A549 (cell line): ENCODE data around the gene DECR2. TPM values are rescaled to one million over a fixed set of nuclear protein-coding genes. Genes with fewer than 3 reads are reported as not detected.

ENCODE experiments used
- ATAC-seq, 2 experiments: fragments of 200-7000 bp in 1 of 2; fragments of >200 bp in 1 of 2; cut with Nextera tagmentation in 1 of 2; cut with Tn5 transposase in 1 of 2; 3 replicates each; pipeline versions ENCODE4 v1.8.0 to v1.9.1; 2018 to 2020; ENCODE audit warnings: mild to moderate bottlenecking in 1 of 2, moderate library complexity in 1 of 2
- CTCF ChIA-PET: fragments of 300-600 bp; sonication (Branson Sonifier 250); formaldehyde crosslinking; extraction: SDS; loops from one replicate; lab custom pipeline; 2021; ENCODE audit warnings: antibody characterized with exemption, inconsistent platforms; lab: Yijun Ruan, JAX
- POLR2A ChIA-PET: fragments of 350-600 bp; formaldehyde crosslinking; extraction: SDS; loops from one replicate; lab custom pipeline; 2021; ENCODE audit warnings: antibody characterized with exemption, inconsistent platforms; lab: Yijun Ruan, JAX
- DNase-seq, 2 experiments: peaks; one replicate each; pipeline versions ENCODE4 v3.0.0 to v3.0.0-alpha.2; 2011 to 2016; ENCODE audit warnings: low read depth in 1 of 2, low spot score in 1 of 2
- FAIRE-seq: peaks from 2 replicates; lab custom pipeline; 2011; peaks lifted over from hg19 to GRCh38; lab: Jason Lieb, UNC
- H3K27ac ChIP-seq, 2 experiments: fragments of >200 bp; sonication (Bioruptor Twin); formaldehyde crosslinking; 3 replicates each; pipeline ENCODE4 v1.5.1; 2016 to 2017
- H3K4me1 ChIP-seq: fragments of >200 bp; sonication (Bioruptor Twin); formaldehyde crosslinking; 3 replicates; pipeline ENCODE4 v1.6.1; 2016
- H3K4me2 ChIP-seq: fragments of >200 bp; sonication (Bioruptor Twin); formaldehyde crosslinking; 3 replicates; pipeline ENCODE4 v1.6.1; 2016
- H3K4me3 ChIP-seq: fragments of >200 bp; sonication (Bioruptor Twin); formaldehyde crosslinking; 3 replicates; pipeline ENCODE4 v1.5.1; 2016
- H3K9me3 ChIP-seq: fragments of >200 bp; sonication (Bioruptor Twin); formaldehyde crosslinking; 3 replicates; pipeline ENCODE4 v1.6.1; 2016
- BHLHE40 ChIP-seq: IDR thresholded peaks from 2 replicates; pipeline ENCODE4 v1.6.1; 2012; ENCODE audit warnings: low read depth, low read length, inconsistent platforms
- CBX2 ChIP-seq: fragments of 200-600 bp; sonication (generic); IDR thresholded peaks from 2 replicates; pipeline ENCODE4 v1.6.1; 2016; ENCODE audit warnings: low read depth, mild to moderate bottlenecking, borderline replicate concordance
- CEBPB ChIP-seq, 2 experiments: fragments of >200 bp in 1 of 2; sonication (Bioruptor Twin) in 1 of 2; formaldehyde crosslinking in 1 of 2; IDR thresholded peaks; 2 replicates each; pipeline ENCODE4 v1.6.1; 2012 to 2016
- CHD2 ChIP-seq: fragments of 150-350 bp; IDR thresholded peaks from 2 replicates; pipeline ENCODE4 v1.6.1; 2014; ENCODE audit warnings: low read length; ENCODE audit not compliant: partially characterized antibody
- FOSB ChIP-seq: fragments of 250-450 bp; sonication (Bioruptor Pico); IDR thresholded peaks from 2 replicates; pipeline ENCODE4 v1.5.0; 2020; ENCODE audit warnings: mild to moderate bottlenecking, moderate library complexity
- FOSL2 ChIP-seq, 2 experiments: fragments of 450-650 bp in 1 of 2; fragments of >200 bp in 1 of 2; sonication (Bioruptor Twin) in 1 of 2; formaldehyde crosslinking; IDR thresholded peaks; 2 replicates each; pipeline versions ENCODE4 v1.5.0 to v1.6.1; 2016 to 2020; ENCODE audit warnings: mild to moderate bottlenecking in 1 of 2, moderate library complexity in 1 of 2
- HDAC2 ChIP-seq: fragments of 200-600 bp; sonication (generic); IDR thresholded peaks from 2 replicates; pipeline ENCODE4 v1.6.1; 2016
- HEYL ChIP-seq: fragments of 250-450 bp; sonication (Bioruptor Pico); IDR thresholded peaks from 2 replicates; pipeline ENCODE4 v1.8.0; 2021; ENCODE audit warnings: mild to moderate bottlenecking, moderate library complexity
- KDM5A ChIP-seq: fragments of 200-600 bp; sonication (generic); IDR thresholded peaks from 2 replicates; pipeline ENCODE4 v1.6.1; 2016; ENCODE audit warnings: antibody characterized with exemption, mild to moderate bottlenecking
- POLR2AphosphoS2 ChIP-seq: conservative IDR thresholded peaks from 2 replicates; pipeline ENCODE4 v1.6.1; 2012; ENCODE audit warnings: low read length, improper control_type of control experiment, inconsistent platforms
- RNF2 ChIP-seq: fragments of 200-600 bp; sonication (generic); IDR thresholded peaks from 2 replicates; pipeline ENCODE4 v1.6.1; 2016; ENCODE audit warnings: low read depth, mild to moderate bottlenecking, antibody characterized with exemption, moderate library complexity, borderline replicate concordance
- SREBF2 ChIP-seq: fragments of 450-650 bp; IDR thresholded peaks from 2 replicates; pipeline ENCODE4 v1.6.1; 2014; ENCODE audit warnings: mild to moderate bottlenecking, moderate library complexity
- ZSCAN20 ChIP-seq: fragments of 250-450 bp; sonication (Bioruptor Pico); IDR thresholded peaks from 2 replicates; pipeline ENCODE4 v1.8.0; 2022; ENCODE audit warnings: mild to moderate bottlenecking, moderate library complexity
- WGBS: methylation state at CpG from one replicate; pipeline ENCODE4 v1.1.6; 2017; ENCODE audit errors: missing lambda C conversion rate; 5-methylcytosine and 5-hydroxymethylcytosine counted together
- polyA plus RNA-seq, 4 experiments: library from polyadenylated mRNA; depleted of rRNA in 3 of 4; stranded (reverse); fragments of >200 nt; fragmentation: RNase III in 1 of 4; extraction: RNeasy Plus Mini Kit Qiagen cat#74134 plus additional on column Dnase treatment in 1 of 4; gene quantifications; 2 replicates in 3 of 4; 3 replicates in 1 of 4; pipeline ENCODE4 v1.2.3, GENCODE V29; 2011 to 2017
- TF ChIP-seq, protein P1 (sequence below): IDR thresholded peaks from 2 replicates; pipeline ENCODE4 v1.6.1; 2012
- TF ChIP-seq, protein P2 (sequence below): fragments of 450-650 bp; IDR thresholded peaks from 2 replicates; pipeline ENCODE4 v1.6.1; 2014; ENCODE audit warnings: antibody characterized with exemption
- TF ChIP-seq, protein P3 (sequence below): fragments of >200 bp; sonication (Bioruptor Twin); formaldehyde crosslinking; IDR thresholded peaks from 3 replicates; pipeline ENCODE4 v1.5.1; 2016
- TF ChIP-seq, protein P4 (sequence below): fragments of 200-600 bp; sonication (generic); IDR thresholded peaks from 2 replicates; pipeline ENCODE4 v1.6.1; 2016; ENCODE audit warnings: antibody characterized with exemption, mild to moderate bottlenecking, moderate library complexity

DECR2 gene
- polyA plus RNA-seq, 2 of the 4 experiments (the other 2 are of a cell fraction), result 15.5 to 34.2 TPM

DNA sequence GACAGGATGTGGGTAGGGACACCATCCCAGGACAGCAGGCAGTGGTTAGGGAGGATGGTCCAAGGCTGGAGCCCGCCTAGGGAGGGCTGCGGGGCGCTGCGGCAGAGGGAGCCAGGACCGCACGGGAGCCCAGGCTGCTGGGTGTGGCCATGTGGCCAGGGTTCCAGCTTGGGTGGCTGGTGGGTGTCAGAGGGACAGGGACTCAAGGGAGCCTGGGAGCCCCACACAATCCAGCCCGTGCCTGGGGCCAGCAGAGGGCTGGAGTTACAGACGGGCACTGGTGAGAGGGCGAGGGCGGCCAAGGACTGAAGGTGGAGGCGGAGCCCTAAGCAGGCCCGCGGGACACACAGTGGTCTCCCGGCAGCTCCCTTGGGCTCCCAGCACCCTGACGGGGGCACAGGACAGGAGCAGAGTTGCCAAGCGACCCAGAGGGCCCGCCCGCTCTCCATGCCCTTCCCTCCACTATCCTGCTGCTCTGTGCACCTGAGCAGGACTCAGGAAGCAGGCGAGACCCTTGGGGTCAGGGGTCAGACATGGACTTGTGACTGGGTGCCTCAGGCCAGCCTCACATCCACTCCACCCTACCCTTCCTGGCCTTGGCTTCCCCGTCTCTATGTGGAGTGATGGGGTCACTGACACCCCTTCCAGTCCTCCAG lies 38.4 kb upstream of the DECR2 start:
- CTCF ChIA-PET, result interaction anchor here (0.8 to 7.6 kb wide), 33 partner anchors 12 to 300 kb away, joined by 3 to 80 read pairs (median 8); partner anchors contain the start of genes ARHGDIG, AXIN1, HBQ1 and RHBDF1
- FAIRE-seq (no peak), DNase-seq (no peak), ATAC-seq (peak; percentile 6 to 20; a peak in 5 of 6 replicates)
- H3K9me3 ChIP-seq, result no peaks in the 10 kb centered on the region
- no peak overlapping the region for H3K4me2 ChIP-seq
- no peak overlapping the region for H3K27ac ChIP-seq
- TF ChIP-seq, protein P1, sequence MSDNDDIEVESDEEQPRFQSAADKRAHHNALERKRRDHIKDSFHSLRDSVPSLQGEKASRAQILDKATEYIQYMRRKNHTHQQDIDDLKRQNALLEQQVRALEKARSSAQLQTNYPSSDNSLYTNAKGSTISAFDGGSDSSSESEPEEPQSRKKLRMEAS, result no peak
- no peak for TF ChIP-seq RNF2
- 73% methylated on average over 13 of the region's 20 CpGs for WGBS
- POLR2A ChIA-PET, result no interaction called here
- H3K4me3 ChIP-seq, result no peak overlapping the region
- peaks cover 7% of the 10 kb centered on the region; the same call in 2 of the 3 replicates for H3K4me1 ChIP-seq

DNA sequence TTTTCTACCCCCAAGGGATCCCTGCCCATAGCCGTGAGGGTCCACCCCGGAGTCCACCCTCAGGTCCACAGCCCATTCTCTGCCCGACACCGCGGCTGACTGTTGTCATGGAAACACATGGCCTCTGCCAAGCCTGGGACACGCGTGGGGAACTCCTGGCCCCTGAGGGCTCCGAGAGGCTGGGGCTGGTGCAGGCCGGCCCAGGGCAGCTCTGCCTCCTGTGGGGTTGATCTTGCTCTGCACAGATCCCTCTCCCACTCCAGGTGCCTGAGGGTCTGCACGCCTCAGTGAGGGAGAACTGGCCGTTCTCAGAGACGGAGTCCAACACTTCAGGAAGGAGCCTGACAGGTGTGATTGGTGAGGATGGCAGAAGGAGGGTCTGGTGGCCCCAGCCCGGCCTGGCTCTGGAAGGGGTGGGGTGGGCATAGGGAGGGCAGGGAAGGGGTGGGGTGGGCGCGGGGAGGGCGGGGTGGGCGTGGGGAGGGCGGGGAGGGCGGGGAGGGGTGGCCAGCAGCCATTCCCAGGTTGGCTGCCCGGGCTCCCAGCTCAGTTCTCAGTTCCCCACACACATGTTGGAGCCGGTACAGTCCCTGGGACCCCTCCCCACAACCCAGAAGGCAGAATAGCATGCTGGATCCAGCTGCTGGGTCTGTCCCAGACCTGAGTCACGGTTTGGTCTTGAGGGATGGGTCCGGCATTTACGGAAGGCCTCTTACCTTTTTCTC lies 37.8 kb upstream of the DECR2 start:
- no peak overlapping the region for H3K4me2 ChIP-seq
- no peaks in the 10 kb centered on the region for H3K9me3 ChIP-seq
- TF ChIP-seq, protein P2, sequence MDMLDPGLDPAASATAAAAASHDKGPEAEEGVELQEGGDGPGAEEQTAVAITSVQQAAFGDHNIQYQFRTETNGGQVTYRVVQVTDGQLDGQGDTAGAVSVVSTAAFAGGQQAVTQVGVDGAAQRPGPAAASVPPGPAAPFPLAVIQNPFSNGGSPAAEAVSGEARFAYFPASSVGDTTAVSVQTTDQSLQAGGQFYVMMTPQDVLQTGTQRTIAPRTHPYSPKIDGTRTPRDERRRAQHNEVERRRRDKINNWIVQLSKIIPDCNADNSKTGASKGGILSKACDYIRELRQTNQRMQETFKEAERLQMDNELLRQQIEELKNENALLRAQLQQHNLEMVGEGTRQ, result no peak
- no peak for TF ChIP-seq SREBF2
- TF ChIP-seq, protein P3, sequence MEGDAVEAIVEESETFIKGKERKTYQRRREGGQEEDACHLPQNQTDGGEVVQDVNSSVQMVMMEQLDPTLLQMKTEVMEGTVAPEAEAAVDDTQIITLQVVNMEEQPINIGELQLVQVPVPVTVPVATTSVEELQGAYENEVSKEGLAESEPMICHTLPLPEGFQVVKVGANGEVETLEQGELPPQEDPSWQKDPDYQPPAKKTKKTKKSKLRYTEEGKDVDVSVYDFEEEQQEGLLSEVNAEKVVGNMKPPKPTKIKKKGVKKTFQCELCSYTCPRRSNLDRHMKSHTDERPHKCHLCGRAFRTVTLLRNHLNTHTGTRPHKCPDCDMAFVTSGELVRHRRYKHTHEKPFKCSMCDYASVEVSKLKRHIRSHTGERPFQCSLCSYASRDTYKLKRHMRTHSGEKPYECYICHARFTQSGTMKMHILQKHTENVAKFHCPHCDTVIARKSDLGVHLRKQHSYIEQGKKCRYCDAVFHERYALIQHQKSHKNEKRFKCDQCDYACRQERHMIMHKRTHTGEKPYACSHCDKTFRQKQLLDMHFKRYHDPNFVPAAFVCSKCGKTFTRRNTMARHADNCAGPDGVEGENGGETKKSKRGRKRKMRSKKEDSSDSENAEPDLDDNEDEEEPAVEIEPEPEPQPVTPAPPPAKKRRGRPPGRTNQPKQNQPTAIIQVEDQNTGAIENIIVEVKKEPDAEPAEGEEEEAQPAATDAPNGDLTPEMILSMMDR, result no peak
- TF ChIP-seq HDAC2, result no peak
- no peak for TF ChIP-seq CBX2
- no peak for TF ChIP-seq KDM5A
- no peak for TF ChIP-seq BHLHE40
- TF ChIP-seq, protein P4, sequence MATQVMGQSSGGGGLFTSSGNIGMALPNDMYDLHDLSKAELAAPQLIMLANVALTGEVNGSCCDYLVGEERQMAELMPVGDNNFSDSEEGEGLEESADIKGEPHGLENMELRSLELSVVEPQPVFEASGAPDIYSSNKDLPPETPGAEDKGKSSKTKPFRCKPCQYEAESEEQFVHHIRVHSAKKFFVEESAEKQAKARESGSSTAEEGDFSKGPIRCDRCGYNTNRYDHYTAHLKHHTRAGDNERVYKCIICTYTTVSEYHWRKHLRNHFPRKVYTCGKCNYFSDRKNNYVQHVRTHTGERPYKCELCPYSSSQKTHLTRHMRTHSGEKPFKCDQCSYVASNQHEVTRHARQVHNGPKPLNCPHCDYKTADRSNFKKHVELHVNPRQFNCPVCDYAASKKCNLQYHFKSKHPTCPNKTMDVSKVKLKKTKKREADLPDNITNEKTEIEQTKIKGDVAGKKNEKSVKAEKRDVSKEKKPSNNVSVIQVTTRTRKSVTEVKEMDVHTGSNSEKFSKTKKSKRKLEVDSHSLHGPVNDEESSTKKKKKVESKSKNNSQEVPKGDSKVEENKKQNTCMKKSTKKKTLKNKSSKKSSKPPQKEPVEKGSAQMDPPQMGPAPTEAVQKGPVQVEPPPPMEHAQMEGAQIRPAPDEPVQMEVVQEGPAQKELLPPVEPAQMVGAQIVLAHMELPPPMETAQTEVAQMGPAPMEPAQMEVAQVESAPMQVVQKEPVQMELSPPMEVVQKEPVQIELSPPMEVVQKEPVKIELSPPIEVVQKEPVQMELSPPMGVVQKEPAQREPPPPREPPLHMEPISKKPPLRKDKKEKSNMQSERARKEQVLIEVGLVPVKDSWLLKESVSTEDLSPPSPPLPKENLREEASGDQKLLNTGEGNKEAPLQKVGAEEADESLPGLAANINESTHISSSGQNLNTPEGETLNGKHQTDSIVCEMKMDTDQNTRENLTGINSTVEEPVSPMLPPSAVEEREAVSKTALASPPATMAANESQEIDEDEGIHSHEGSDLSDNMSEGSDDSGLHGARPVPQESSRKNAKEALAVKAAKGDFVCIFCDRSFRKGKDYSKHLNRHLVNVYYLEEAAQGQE, result no peak
- TF ChIP-seq CEBPB (IDR thresholded peaks at IDR 0.05), result no peak
- TF ChIP-seq POLR2AphosphoS2, result no peak
- TF ChIP-seq FOSB, result no peak
- no peak for TF ChIP-seq FOSL2 (IDR thresholded peaks at IDR 0.05)
- no peak for TF ChIP-seq FOSL2 (CRISPR knock-in tag; IDR thresholded peaks at IDR 0.05)
- no peak for TF ChIP-seq ZSCAN20 (CRISPR knock-in tag)
- TF ChIP-seq CHD2, result no peak
- no peak for TF ChIP-seq HEYL
- TF ChIP-seq, all 56 proteins: peak for 0
- H3K4me3 ChIP-seq, result no peak overlapping the region
- peaks cover 7% of the 10 kb centered on the region; the same call in 2 of the 3 replicates for H3K4me1 ChIP-seq
- CTCF ChIA-PET, result interaction anchor here (1.4 to 7.6 kb wide), 8 partner anchors 13 to 301 kb away, joined by 6 to 80 read pairs (median 40); partner anchors contain the start of genes AXIN1 and RHBDF1
- 71% methylated on average over 6 of the region's 24 CpGs for WGBS
- DNase-seq (no peak), ATAC-seq (no peak; a peak in 1 of 6 replicates), FAIRE-seq (no peak)
- H3K27ac ChIP-seq, result no peak overlapping the region
- POLR2A ChIA-PET, result no interaction called here
